Retinal pigment epithelial cell (primary cell): ENCODE measurements around the gene ECPAS.
A peak's percentile ranks its signal among the peaks of the same experiment; 100 is the strongest.

Experiments
- DNase-seq: peaks from one replicate; pipeline ENCODE4 v3.0.0-alpha.2; 2010; ENCODE audit warnings: low read depth
- H3K4me3 ChIP-seq: 2 replicates; pipeline ENCODE4 v1.5.1; 2011; ENCODE audit warnings: mild to moderate bottlenecking, low read length, control low read depth, moderate library complexity
- CTCF ChIP-seq: conservative IDR thresholded peaks from 2 replicates; pipeline ENCODE4 v1.5.1; 2011; ENCODE audit warnings: low read depth, low read length, control low read depth, inconsistent platforms

ECPAS gene

DNA sequence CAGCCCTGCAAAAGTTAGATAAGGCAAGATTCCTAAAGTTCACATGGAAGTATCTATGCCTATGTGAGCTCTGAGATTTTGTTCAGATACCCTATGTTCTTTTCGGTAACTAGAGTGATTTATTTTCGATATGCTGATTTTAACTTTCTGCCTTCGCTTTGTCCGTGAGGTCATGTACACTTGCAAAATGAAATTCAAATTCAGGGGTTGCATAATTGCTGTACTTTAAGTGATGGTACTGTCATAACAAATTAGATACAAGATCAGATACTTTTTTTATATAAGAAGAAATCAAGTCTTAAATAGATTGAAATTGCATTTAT, 350 bp upstream of the ECPAS start:
- TF ChIP-seq CTCF = no peak
- H3K4me3 ChIP-seq = peak overlapping the region; percentile 81
- no peak for DNase-seq

- peak overlapping the region; percentile 91 for H3K4me3 ChIP-seq
- TF ChIP-seq CTCF = no peak
- no peak for DNase-seq
Observed at GRCh38 chr9:111483439-111483857, 735 bp downstream of the ECPAS start.

DNA sequence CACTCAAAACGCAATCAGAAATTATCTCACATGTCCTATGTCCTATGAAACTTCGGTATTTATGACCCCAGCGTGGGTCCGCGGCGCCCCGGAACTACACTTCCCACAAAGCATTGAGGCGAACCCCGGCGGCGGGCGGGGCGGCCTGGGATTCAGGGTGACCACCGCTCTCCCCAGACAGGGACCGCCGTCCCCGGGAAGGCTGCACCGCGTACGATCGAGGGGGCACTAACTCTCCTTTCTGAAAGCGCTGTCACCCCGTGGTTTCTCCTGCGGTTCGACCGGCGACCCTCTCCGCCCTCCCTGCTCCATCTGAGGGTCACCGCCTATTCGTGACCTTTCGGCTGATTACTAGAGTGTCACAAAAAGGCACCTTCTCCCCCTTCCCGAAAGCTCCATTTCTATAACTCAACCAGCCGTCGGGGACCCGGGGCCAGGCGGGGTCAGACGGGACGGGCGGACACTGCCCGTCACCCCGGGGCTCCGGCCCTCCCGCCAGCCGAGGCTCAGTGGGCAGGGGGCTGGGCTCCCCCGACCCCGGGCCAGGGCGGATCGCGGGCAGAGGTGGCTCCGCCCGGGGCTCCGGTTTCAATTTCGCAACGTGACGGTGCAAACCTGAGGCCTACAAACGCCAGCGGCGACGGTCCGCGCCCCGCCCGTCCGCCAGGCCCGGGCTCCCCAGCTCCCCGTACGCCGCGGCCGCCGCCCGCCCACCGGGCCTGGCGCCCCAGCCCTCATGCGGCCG, 1.3 kb downstream of the ECPAS start:
- H3K4me3 ChIP-seq = peak overlapping the region; percentile 91
- no peak for DNase-seq
- no peak for TF ChIP-seq CTCF

DNA sequence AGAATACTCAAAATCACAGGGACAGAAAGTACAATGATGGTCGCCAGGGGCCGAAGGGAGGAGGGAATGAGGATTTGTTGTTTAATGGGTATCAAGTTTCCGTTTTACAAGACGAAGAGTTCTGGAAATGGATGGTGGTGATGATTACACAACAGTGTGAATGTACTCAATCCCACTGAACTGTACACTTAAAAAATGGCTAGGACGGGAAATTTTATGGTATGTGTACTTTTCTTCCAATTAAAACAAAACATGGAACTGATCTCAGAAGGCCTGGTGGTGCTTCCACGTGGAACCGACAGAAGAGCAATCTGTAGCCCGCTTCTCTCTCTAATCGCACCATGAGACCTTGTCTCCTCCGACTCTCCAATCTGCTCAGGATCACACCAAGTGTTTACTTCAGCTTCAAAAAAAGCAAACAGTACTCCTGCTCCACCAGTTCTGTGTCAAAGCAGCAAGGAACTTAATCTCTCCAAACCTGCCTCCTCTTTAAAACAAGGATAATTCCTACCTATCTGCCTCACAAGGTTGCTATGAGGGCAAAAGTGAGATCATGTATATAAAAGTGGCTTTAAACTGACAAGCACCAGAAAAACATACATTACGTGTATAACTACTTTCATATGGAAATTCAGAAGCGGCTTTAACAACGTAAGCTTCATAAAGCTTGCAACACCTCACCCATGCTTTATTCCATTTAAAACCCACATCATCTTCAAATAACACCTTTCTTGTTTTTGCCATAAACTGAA, 2.1 kb downstream of the ECPAS start:
- DNase-seq = no peak
- peak overlapping the region; percentile 91 for H3K4me3 ChIP-seq
- TF ChIP-seq CTCF = no peak

- H3K4me3 ChIP-seq = no peak overlapping the region
- no peak for DNase-seq
- TF ChIP-seq CTCF = no peak
Observed at GRCh38 chr9:111477677-111478076, 6.5 kb downstream of the ECPAS start.

GRCh38 chr9:111475195-111475594, 9.0 kb downstream of the ECPAS start:
- H3K4me3 ChIP-seq = no peak overlapping the region
- no peak for DNase-seq
- no peak for TF ChIP-seq CTCF

DNA sequence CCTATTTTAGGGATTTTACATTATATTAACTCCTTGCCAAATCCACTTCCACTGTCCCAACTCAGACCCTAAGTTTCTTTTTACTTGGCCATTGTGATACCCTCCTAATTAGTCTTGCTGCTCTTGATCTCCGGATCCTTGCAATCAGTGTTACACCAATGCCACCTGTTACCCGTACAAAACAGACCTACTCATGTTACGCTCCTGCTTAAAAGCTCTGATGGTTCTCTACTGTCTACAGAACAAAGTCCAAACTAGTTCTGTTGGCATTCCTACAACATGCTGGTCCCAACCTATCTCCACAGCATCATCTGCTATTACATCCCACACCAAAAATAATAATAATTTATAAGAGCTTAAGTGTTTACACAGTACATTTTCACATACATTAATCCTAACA, 9.8 kb downstream of the ECPAS start:
- no peak for DNase-seq
- no peak for TF ChIP-seq CTCF
- H3K4me3 ChIP-seq = no peak overlapping the region
